Endothelial cell of umbilical vein (primary cell): ENCODE data around the gene C3orf38. TPM values are rescaled to one million over a fixed set of nuclear protein-coding genes. Genes with fewer than 3 reads are reported as not detected.

Source experiments
- BruUV-seq: library from RNA; stranded (reverse); fragments of 400-500 nt; replicated peaks from 2 replicates; lab custom pipeline; 2021; lab: Mats Ljungman, UMichigan
- CTCF ChIA-PET: fragments of 300-600, 350-600 bp; sonication (Branson Sonifier 250); formaldehyde crosslinking; loops from one replicate; lab custom pipeline; 2021; ENCODE audit warnings: antibody characterized with exemption, inconsistent platforms; lab: Charles Lee
- POLR2A ChIA-PET: fragments of 300-600, 350-600 bp; sonication (Branson Sonifier 250); formaldehyde crosslinking; loops from one replicate; lab custom pipeline; 2021; ENCODE audit warnings: antibody characterized with exemption, inconsistent platforms; lab: Charles Lee
- DNase-seq: peaks from one replicate; pipeline ENCODE4 v3.0.0-alpha.2; 2011; ENCODE audit warnings: low read depth, low spot score
- FAIRE-seq: peaks from 2 replicates; lab custom pipeline; 2011; peaks lifted over from hg19 to GRCh38; lab: Jason Lieb, UNC
- H2AFZ ChIP-seq: 2 replicates; pipeline ENCODE4 v1.6.0; 2012; ENCODE audit warnings: low read depth, low read length, control low read depth, inconsistent platforms
- H3K27ac ChIP-seq: 2 replicates; pipeline ENCODE4 v1.5.1; 2011; ENCODE audit warnings: low read depth, mild to moderate bottlenecking, control low read depth, low read length, moderate library complexity; ENCODE audit not compliant: insufficient read depth
- H3K27me3 ChIP-seq, 2 experiments: 2 replicates each; pipeline versions ENCODE4 v1.6.0 to v1.6.1; 2011; ENCODE audit warnings: low read length in 2 of 2, mixed read lengths in 1 of 2; ENCODE audit not compliant: control insufficient read depth in 2 of 2, insufficient read depth in 2 of 2
- H3K36me3 ChIP-seq, 2 experiments: 2 replicates in 1 of 2; 3 replicates in 1 of 2; pipeline ENCODE4 v1.5.1; 2011; ENCODE audit warnings: low read length in 2 of 2, mild to moderate bottlenecking in 1 of 2, moderate library complexity in 1 of 2; ENCODE audit not compliant: control insufficient read depth in 2 of 2, insufficient read depth in 2 of 2; ENCODE audit errors: extremely low read depth in 1 of 2
- H3K4me1 ChIP-seq: 3 replicates; pipeline ENCODE4 v1.5.1; 2011; ENCODE audit warnings: mild to moderate bottlenecking, low read length; ENCODE audit not compliant: control insufficient read depth, insufficient read depth; ENCODE audit errors: extremely low read depth
- H3K4me2 ChIP-seq: 2 replicates; pipeline ENCODE4 v1.6.1; 2011; ENCODE audit warnings: low read length, control low read depth, mixed read lengths; ENCODE audit not compliant: insufficient read depth
- H3K4me3 ChIP-seq, 3 experiments: fragments of 200-600 bp in 1 of 3; sonication (generic), shearing (Covaris generic) in 1 of 3; replicated peaks in 1 of 3; 2 replicates each; pipeline ENCODE4 v1.5.1; 2011 to 2016; ENCODE audit warnings: control low read depth in 3 of 3, low read length in 3 of 3, mild to moderate bottlenecking in 2 of 3, inconsistent platforms in 1 of 3, low read depth in 1 of 3, moderate library complexity in 1 of 3; ENCODE audit not compliant: insufficient read depth in 1 of 3
- H3K79me2 ChIP-seq: 2 replicates; pipeline ENCODE4 v1.6.0; 2012; ENCODE audit warnings: low read length, inconsistent platforms; ENCODE audit not compliant: control insufficient read depth, insufficient read depth
- H3K9ac ChIP-seq: replicated peaks from 2 replicates; pipeline ENCODE3; 2011; ENCODE audit warnings: low read length, control low read depth; ENCODE audit not compliant: insufficient read depth; ENCODE audit errors: extremely low read depth
- H3K9me1 ChIP-seq: replicated peaks from 3 replicates; pipeline ENCODE4 v1.6.0; 2011; ENCODE audit warnings: mild to moderate bottlenecking, low read length; ENCODE audit not compliant: control insufficient read depth, insufficient read depth; ENCODE audit errors: extremely low read depth
- H3K9me3 ChIP-seq: replicated peaks from 2 replicates; pipeline ENCODE4 v1.5.1; 2012; ENCODE audit warnings: low read length, inconsistent platforms; ENCODE audit not compliant: control insufficient read depth, insufficient read depth
- H4K20me1 ChIP-seq: replicated peaks from 2 replicates; pipeline ENCODE3; 2011; ENCODE audit warnings: mild to moderate bottlenecking, low read length; ENCODE audit not compliant: control insufficient read depth, insufficient read depth; ENCODE audit errors: extremely low read depth
- EZH2 ChIP-seq: IDR thresholded peaks from 2 replicates; pipeline ENCODE4 v1.6.1; 2012; ENCODE audit warnings: borderline replicate concordance, low read depth, mild to moderate bottlenecking, moderate library complexity, low read length, inconsistent platforms; ENCODE audit not compliant: severe bottlenecking
- FOS ChIP-seq: IDR thresholded peaks from 2 replicates; pipeline ENCODE4 v1.6.1; 2011; ENCODE audit warnings: mild to moderate bottlenecking, low read length, moderate library complexity, borderline replicate concordance; ENCODE audit not compliant: insufficient read depth
- GATA2 ChIP-seq: IDR thresholded peaks from 2 replicates; pipeline ENCODE4 v1.7.0; 2011; ENCODE audit warnings: low read depth, mild to moderate bottlenecking, moderate library complexity, mixed read lengths, low read length; ENCODE audit not compliant: insufficient read length, insufficient read depth
- JUN ChIP-seq: IDR thresholded peaks from 2 replicates; pipeline ENCODE4 v1.6.1; 2011; ENCODE audit warnings: borderline replicate concordance, low read depth; ENCODE audit not compliant: insufficient read length, insufficient read depth
- MAX ChIP-seq: IDR thresholded peaks from 2 replicates; pipeline ENCODE4 v1.6.1; 2011; ENCODE audit not compliant: insufficient read depth, insufficient read length
- MYC ChIP-seq: IDR thresholded peaks from one replicate; pipeline ENCODE4 v1.6.1; 2011; ENCODE audit warnings: mild to moderate bottlenecking, low read depth, low read length
- POLR2A ChIP-seq: IDR thresholded peaks from 2 replicates; pipeline ENCODE4 v1.6.1; 2012; ENCODE audit warnings: low read depth, mild to moderate bottlenecking, control low read depth, low read length
- POLR2AphosphoS5 ChIP-seq: IDR thresholded peaks from 2 replicates; pipeline ENCODE4 v1.6.1; 2012; ENCODE audit warnings: low read depth, mild to moderate bottlenecking, control low read depth, low read length, moderate library complexity; ENCODE audit not compliant: insufficient read depth
- dilution Hi-C: fragments of 300-500 bp; cut with MboI; formaldehyde crosslinking; loops from one replicate; pipeline ENCODE4 v1.15.0; 2019; ENCODE audit warnings: low sequenced_read_pairs; ENCODE audit not compliant: extremely low pct_ligation_motif_present
- intact Hi-C: fragments of 100-400 bp; cut with micrococcal nuclease; formaldehyde crosslinking; loops from one replicate; pipeline ENCODE4 v1.10.0; 2022
- polyA plus RNA-seq, 4 experiments: library from polyadenylated mRNA; depleted of rRNA in 3 of 4; stranded (reverse) in 3 of 4; unstranded in 1 of 4; fragments of >200 nt; gene quantifications; 2 replicates each; pipeline versions ENCODE4 v1.2.1 to v1.2.3, GENCODE V29; 2011 to 2012; ENCODE audit warnings: missing spikeins in 1 of 4
- total RNA-seq: library from RNA; stranded (reverse); gene quantifications from 2 replicates; pipeline ENCODE4 v1.2.3, GENCODE V29; 2021
- TF ChIP-seq, protein P1 (sequence below), 2 donors: IDR thresholded peaks; 1 replicate in 1 of 2; 2 replicates in 1 of 2; pipeline ENCODE4 v1.5.1; 2011; ENCODE audit warnings: low read length in 2 of 2, mild to moderate bottlenecking in 2 of 2, moderate library complexity in 2 of 2, control low read depth in 1 of 2, inconsistent platforms in 1 of 2, low read depth in 1 of 2; ENCODE audit not compliant: insufficient read depth in 1 of 2; ENCODE audit errors: extremely low read depth in 1 of 2

The C3orf38 gene
- total and polyA plus RNA-seq, 2 donors (not counting 3 experiments of a cell fraction or from before 2014, with no cell fraction given) = 5.2 to 17.9 TPM

GRCh38 chr3:88198121-88198520, 48.4 kb downstream of the C3orf38 start:
- Histone ChIP-seq H3K9me3 (no peaks in the 10 kb centered on the region), H3K4me3 (no peak overlapping the region), H3K9me1 (no peaks in the 10 kb centered on the region), H2AFZ (no peak overlapping the region), H3K27me3 (no peaks in the 10 kb centered on the region), H4K20me1 (no peaks in the 10 kb centered on the region), H3K79me2 (no peaks in the 10 kb centered on the region), H3K4me2 (no peak overlapping the region), H3K27ac (no peak overlapping the region), H3K4me1 (no peaks in the 10 kb centered on the region), H3K9ac (no peak overlapping the region), H3K36me3 (no peaks in the 10 kb centered on the region)
- DNase-seq (no peak), FAIRE-seq (no peak)
- intact Hi-C loops = no loop called here
- TF ChIP-seq POLR2A (no peak), GATA2 (no peak), MYC (no peak), MAX (no peak), FOS (no peak), EZH2 (no peak), JUN (no peak), POLR2AphosphoS5 (no peak)
- TF ChIP-seq, protein P1, sequence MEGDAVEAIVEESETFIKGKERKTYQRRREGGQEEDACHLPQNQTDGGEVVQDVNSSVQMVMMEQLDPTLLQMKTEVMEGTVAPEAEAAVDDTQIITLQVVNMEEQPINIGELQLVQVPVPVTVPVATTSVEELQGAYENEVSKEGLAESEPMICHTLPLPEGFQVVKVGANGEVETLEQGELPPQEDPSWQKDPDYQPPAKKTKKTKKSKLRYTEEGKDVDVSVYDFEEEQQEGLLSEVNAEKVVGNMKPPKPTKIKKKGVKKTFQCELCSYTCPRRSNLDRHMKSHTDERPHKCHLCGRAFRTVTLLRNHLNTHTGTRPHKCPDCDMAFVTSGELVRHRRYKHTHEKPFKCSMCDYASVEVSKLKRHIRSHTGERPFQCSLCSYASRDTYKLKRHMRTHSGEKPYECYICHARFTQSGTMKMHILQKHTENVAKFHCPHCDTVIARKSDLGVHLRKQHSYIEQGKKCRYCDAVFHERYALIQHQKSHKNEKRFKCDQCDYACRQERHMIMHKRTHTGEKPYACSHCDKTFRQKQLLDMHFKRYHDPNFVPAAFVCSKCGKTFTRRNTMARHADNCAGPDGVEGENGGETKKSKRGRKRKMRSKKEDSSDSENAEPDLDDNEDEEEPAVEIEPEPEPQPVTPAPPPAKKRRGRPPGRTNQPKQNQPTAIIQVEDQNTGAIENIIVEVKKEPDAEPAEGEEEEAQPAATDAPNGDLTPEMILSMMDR (IDR thresholded peaks at IDR 0.05; ENCODE audit: extremely low read depth in 1 of 2, insufficient read depth in 1 of 2, low read depth in 1 of 2, low read length in 2 of 2) = no peak
- ChIA-PET CTCF (no interaction called here), POLR2A (no interaction called here)
- no TSS peak for BruUV-seq
- dilution Hi-C loops = no loop called here
